Nephron progenitor cell (in vitro differentiated cells): ENCODE results near the gene RCL1.

Source experiments
- DNase-seq: peaks from one replicate; pipeline ENCODE4 v3.0.0; 2021
- H3K27ac Mint-ChIP-seq: 2 replicates; pipeline ENCODE4 v1.8.0; 2021; ENCODE audit warnings: mild to moderate bottlenecking, moderate library complexity, mixed read lengths
- H3K27me3 Mint-ChIP-seq: 2 replicates; pipeline ENCODE4 v1.8.0; 2021; ENCODE audit warnings: mild to moderate bottlenecking, low read depth, mixed read lengths; ENCODE audit not compliant: poor library complexity
- H3K36me3 Mint-ChIP-seq: 2 replicates; pipeline ENCODE4 v1.8.0; 2021; ENCODE audit warnings: low read depth, mixed read lengths
- H3K4me1 Mint-ChIP-seq: 2 replicates; pipeline ENCODE4 v1.8.0; 2021; ENCODE audit warnings: mixed read lengths
- H3K4me3 Mint-ChIP-seq: 2 replicates; pipeline ENCODE4 v1.8.0; 2021; ENCODE audit warnings: mild to moderate bottlenecking, moderate library complexity, mixed read lengths
- H3K9me3 Mint-ChIP-seq: 2 replicates; pipeline ENCODE4 v1.8.0; 2021; ENCODE audit warnings: mild to moderate bottlenecking, moderate library complexity, mixed read lengths
- TF ChIP-seq, protein P1 (sequence below): fragments of 200-600 bp; sonication (generic); IDR thresholded peaks from 2 replicates; pipeline ENCODE4 v1.5.0; 2021; ENCODE audit warnings: antibody characterized with exemption

Gene RCL1

DNA sequence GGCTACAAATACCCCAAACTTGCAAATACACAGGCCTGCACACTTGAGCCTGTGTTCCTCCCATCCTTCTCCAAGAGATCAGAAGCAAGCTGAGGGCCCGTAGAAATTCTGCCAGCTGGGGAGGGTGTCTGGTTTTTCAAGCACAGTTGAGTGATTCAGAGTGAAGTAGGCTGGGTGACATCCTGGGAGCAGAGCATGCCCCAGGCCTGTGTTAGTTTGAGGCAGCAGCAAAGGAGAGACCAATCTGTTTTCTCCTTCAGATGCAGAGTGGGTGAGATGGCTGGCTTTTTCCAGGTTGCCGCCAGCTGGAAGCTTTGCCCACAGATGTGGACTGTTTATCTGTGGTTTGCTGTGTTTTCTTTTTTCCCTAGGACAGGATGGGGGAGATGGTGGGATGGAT, 63.1 kb downstream of the RCL1 start:
- no peaks in the 10 kb centered on the region for H3K27me3 Mint-ChIP-seq
- H3K36me3 Mint-ChIP-seq, result peaks cover 58% of the 10 kb centered on the region
- H3K9me3 Mint-ChIP-seq, result no peaks in the 10 kb centered on the region
- H3K27ac Mint-ChIP-seq, result peak overlapping the region; percentile 88
- H3K4me3 Mint-ChIP-seq, result no peak overlapping the region
- H3K4me1 Mint-ChIP-seq, result peaks cover 17% of the 10 kb centered on the region
- TF ChIP-seq, protein P1, sequence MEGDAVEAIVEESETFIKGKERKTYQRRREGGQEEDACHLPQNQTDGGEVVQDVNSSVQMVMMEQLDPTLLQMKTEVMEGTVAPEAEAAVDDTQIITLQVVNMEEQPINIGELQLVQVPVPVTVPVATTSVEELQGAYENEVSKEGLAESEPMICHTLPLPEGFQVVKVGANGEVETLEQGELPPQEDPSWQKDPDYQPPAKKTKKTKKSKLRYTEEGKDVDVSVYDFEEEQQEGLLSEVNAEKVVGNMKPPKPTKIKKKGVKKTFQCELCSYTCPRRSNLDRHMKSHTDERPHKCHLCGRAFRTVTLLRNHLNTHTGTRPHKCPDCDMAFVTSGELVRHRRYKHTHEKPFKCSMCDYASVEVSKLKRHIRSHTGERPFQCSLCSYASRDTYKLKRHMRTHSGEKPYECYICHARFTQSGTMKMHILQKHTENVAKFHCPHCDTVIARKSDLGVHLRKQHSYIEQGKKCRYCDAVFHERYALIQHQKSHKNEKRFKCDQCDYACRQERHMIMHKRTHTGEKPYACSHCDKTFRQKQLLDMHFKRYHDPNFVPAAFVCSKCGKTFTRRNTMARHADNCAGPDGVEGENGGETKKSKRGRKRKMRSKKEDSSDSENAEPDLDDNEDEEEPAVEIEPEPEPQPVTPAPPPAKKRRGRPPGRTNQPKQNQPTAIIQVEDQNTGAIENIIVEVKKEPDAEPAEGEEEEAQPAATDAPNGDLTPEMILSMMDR, result no peak
- no peak for DNase-seq

DNA sequence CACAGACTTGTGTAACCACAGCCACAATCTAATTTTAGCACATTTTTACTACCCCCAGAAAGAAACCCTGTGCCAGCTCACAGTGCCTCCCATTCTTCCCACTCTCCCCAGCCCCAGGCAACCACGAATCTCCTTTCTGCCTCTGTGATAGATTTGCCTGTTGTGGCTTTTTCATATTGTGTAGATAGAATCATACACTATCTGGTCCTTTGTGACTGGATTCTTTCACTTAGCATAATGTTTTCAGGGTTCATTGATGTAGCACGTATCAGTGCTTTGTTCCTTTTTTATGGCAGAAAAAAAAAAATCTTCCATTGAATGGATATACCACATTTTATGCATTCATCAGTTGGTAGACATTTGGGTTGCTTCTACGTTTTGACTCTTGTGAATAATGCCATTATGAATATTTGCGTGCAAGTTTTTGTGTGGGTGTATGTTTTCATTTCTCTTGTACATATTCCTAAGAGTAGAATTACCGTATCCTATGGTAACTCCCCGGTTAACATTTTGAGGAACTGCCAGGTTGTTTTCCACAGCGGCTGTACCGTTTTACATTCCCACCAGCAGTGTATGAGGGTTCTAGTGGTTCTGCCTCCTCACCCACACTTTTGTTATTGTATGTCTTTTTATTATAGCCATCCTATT, 64.5 kb downstream of the RCL1 start:
- Mint-ChIP-seq H3K27ac (no peak overlapping the region), H3K4me1 (peaks cover 17% of the 10 kb centered on the region), H3K9me3 (no peaks in the 10 kb centered on the region), H3K36me3 (peaks cover 61% of the 10 kb centered on the region), H3K27me3 (no peaks in the 10 kb centered on the region), H3K4me3 (no peak overlapping the region)
- no peak for DNase-seq
- TF ChIP-seq, protein P1, result no peak

DNA sequence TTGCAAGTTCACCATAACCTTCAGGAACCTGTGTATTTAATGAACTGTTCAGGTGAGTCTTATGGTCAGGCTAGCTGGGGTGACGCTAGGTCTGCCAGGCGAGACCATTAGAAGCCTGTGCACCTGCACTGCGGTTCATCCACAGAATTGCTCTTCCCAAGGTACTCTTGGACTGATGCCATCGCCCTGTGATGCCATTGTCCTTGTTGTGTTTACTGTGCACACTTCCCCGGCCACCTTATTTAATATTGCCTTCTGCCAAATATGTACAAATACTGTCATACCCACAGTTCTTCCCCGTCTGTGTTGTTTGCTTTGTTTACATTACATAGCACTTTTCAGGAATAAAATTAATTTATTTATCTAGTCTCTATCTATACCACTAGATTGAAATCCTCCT, 66.3 kb downstream of the RCL1 start:
- no peak for DNase-seq
- H3K36me3 Mint-ChIP-seq, result peaks cover 62% of the 10 kb centered on the region
- no peak overlapping the region for H3K27ac Mint-ChIP-seq
- peaks cover 17% of the 10 kb centered on the region for H3K4me1 Mint-ChIP-seq
- no peaks in the 10 kb centered on the region for H3K9me3 Mint-ChIP-seq
- no peak overlapping the region for H3K4me3 Mint-ChIP-seq
- H3K27me3 Mint-ChIP-seq, result no peaks in the 10 kb centered on the region
- TF ChIP-seq, protein P1, result no peak

DNA sequence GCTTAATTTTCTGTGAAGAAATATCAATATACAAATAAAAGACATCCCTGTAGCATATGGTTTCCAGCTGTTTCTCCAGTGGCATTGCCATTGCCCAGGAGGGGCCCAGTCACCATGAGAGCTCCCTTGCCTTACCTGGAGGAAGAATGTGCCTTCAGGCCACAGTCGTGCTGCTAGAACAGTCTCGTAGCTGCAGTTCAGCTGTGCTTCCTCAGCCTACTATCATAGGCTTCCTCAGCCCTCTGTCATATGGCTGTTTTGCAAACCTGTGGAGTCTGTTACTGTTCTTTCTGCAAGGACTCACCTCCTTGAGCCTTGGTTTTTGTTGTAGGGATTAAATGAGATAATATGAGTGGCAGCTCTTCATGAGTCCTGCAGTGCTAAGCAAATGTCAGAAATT, 67.6 kb downstream of the RCL1 start:
- H3K27ac Mint-ChIP-seq, result no peak overlapping the region
- H3K4me1 Mint-ChIP-seq, result peaks cover 12% of the 10 kb centered on the region

DNA sequence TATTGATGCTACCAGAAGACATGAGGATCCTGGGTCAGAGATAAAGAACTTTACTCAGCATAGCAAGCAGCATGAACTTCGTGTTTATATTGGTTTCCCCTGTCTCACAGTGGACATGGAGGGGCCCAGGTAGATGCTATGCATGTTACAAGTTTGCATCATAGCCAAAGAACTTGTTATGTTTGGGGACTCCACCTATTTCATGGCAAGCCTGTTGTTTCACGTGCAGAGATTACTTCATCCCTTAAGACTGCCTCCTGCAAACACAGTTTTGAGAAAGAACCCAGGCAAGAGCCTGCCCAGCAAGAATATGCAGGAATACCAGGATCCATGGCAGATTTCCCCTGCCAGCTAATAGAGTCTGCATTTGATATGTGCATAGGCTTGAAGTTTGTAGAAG, 68.4 kb downstream of the RCL1 start:
- no peaks in the 10 kb centered on the region for H3K9me3 Mint-ChIP-seq
- no peak for DNase-seq
- H3K27me3 Mint-ChIP-seq, result no peaks in the 10 kb centered on the region
- no peak overlapping the region for H3K27ac Mint-ChIP-seq
- TF ChIP-seq, protein P1, result no peak
- peaks cover 63% of the 10 kb centered on the region for H3K36me3 Mint-ChIP-seq
- H3K4me1 Mint-ChIP-seq, result peaks cover 5% of the 10 kb centered on the region
- H3K4me3 Mint-ChIP-seq, result no peak overlapping the region

More for the DNA sequence above, 67.6 kb downstream of the RCL1 start:
- no peak overlapping the region for H3K4me3 Mint-ChIP-seq
- no peaks in the 10 kb centered on the region for H3K9me3 Mint-ChIP-seq
- no peak for DNase-seq
- TF ChIP-seq, protein P1, result no peak
- no peaks in the 10 kb centered on the region for H3K27me3 Mint-ChIP-seq
- peaks cover 66% of the 10 kb centered on the region for H3K36me3 Mint-ChIP-seq

DNA sequence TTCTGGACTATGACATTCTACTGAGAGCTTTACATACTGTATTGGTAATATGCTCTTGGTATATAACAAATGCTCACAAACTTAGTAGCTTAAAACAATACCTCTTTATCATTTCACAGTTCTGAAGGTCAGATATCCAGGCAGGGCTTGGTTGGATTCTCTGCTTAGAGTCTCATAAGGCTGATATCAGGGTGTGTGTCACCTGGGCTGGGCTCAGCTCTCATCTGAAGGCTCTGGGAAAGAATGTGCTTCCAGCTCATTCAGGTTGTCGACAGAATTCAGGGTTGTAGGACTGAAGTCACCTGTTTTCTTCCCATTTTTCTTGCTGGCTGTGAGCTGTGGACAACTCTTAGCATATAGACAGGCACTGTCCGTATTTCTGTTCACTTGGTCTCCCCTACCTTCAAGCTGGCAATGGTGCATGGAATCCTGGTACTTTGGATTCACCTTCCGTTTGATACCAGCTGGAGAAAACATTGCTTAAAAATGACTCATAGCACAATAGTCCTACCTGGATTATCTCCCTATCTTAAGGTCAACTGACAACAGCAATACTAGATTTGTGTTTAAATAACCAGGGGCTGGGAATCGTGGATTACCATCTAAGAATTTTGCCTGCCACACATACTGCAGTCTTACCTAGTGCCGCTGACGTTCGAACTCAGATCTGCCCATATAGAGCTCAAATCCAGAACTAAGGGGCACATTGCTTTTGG, 69.2 kb downstream of the RCL1 start:
- Mint-ChIP-seq H3K27me3 (no peaks in the 10 kb centered on the region), H3K4me3 (no peak overlapping the region), H3K9me3 (no peaks in the 10 kb centered on the region), H3K36me3 (peaks cover 56% of the 10 kb centered on the region), H3K27ac (no peak overlapping the region), H3K4me1 (no peaks in the 10 kb centered on the region)
- TF ChIP-seq, protein P1, result no peak
- no peak for DNase-seq
